Tongue (tissue), 2 donors: ENCODE results near the gene PCGF3. TPM values are rescaled to one million over a fixed set of nuclear protein-coding genes. Genes with fewer than 3 reads are reported as not detected.
"Not testable (repeated sequence)": the region's sequence is repeated elsewhere in the genome, so short reads cannot be mapped to it uniquely, and the experiment has no call there.

Source experiments
- DNase-seq: peaks from one replicate; pipeline ENCODE4 v3.0.0-alpha.2; 2015
- total RNA-seq: library from RNA; depleted of rRNA; stranded (reverse); fragments of >200 nt; gene quantifications from one replicate; pipeline ENCODE4 v1.2.3, GENCODE V29; 2014

Gene PCGF3
- total RNA-seq, 1 donor from 2014 or later = 62.0 TPM

- no peak for DNase-seq
These were observed 1.3 kb upstream of the PCGF3 start for GRCh38 chr4:704198-704891.

- no peak for DNase-seq
These were observed 708 bp upstream of the PCGF3 start for GRCh38 chr4:704971-705277.

- not testable (repeated sequence) for DNase-seq
These were observed 526 bp downstream of the PCGF3 start for GRCh38 chr4:706083-706633.

- DNase-seq = no peak
These were observed 1.4 kb downstream of the PCGF3 start for GRCh38 chr4:706834-707598.

- DNase-seq = no peak
These were observed 2.4 kb downstream of the PCGF3 start for GRCh38 chr4:707929-708630.

GRCh38 chr4:708631-708933 is 3.0 kb downstream of the PCGF3 start:
- DNase-seq = no peak

- no peak for DNase-seq
These were observed 3.7 kb downstream of the PCGF3 start for GRCh38 chr4:709348-709747.

GRCh38 chr4:710116-710515 is 4.5 kb downstream of the PCGF3 start:
- DNase-seq = no peak

GRCh38 chr4:710916-711315 is 5.3 kb downstream of the PCGF3 start:
- no peak for DNase-seq

- no peak for DNase-seq
These were observed 6.5 kb downstream of the PCGF3 start for GRCh38 chr4:712093-712492.

- DNase-seq = no peak
These were observed 7.4 kb downstream of the PCGF3 start for GRCh38 chr4:712916-713632.

GRCh38 chr4:714087-714486 is 8.5 kb downstream of the PCGF3 start:
- no peak for DNase-seq

- DNase-seq = no peak
These were observed 12.1 kb downstream of the PCGF3 start for GRCh38 chr4:717601-718320.

GRCh38 chr4:718460-718859 is 12.8 kb downstream of the PCGF3 start:
- DNase-seq = no peak

- no peak for DNase-seq
These were observed 14.7 kb downstream of the PCGF3 start for GRCh38 chr4:720111-720860.

- DNase-seq = no peak
These were observed 15.9 kb downstream of the PCGF3 start for GRCh38 chr4:721261-722168.

- DNase-seq = no peak
These were observed 16.6 kb downstream of the PCGF3 start for GRCh38 chr4:722169-722725.

- DNase-seq = no peak
These were observed 17.3 kb downstream of the PCGF3 start for GRCh38 chr4:722851-723360.

GRCh38 chr4:723751-724530 is 18.3 kb downstream of the PCGF3 start:
- DNase-seq = peak; percentile 91
